CD8-positive, alpha-beta memory T cell (primary cell): ENCODE results near the gene AKAP6. TPM values are rescaled to one million over a fixed set of nuclear protein-coding genes. Genes with fewer than 3 reads are reported as not detected.
A peak's percentile ranks its signal among the peaks of the same experiment; 100 is the strongest.

Experiments used
- CTCF ChIA-PET: fragments of 350-600 bp; sonication (Branson Sonifier 250); formaldehyde crosslinking; loops from one replicate; lab custom pipeline; 2021; ENCODE audit warnings: antibody characterized with exemption; lab: Charles Lee
- POLR2A ChIA-PET: fragments of 350-600 bp; sonication (Branson Sonifier 250); formaldehyde crosslinking; loops from one replicate; lab custom pipeline; 2021; ENCODE audit warnings: antibody characterized with exemption; lab: Charles Lee
- DNase-seq, 5 donors: peaks; one replicate each; pipeline versions ENCODE4 v3.0.0 to v3.0.0-alpha.2; 2020 to 2022; ENCODE audit warnings: mixed read lengths in 1 of 5
- H3K27ac ChIP-seq: one replicate; pipeline ENCODE4 v1.7.0; 2013; ENCODE audit warnings: low read depth, mild to moderate bottlenecking, low read length, moderate library complexity
- H3K27me3 ChIP-seq: 2 replicates; pipeline ENCODE4 v1.7.0; 2013; ENCODE audit warnings: low read length, mild to moderate bottlenecking; ENCODE audit not compliant: insufficient read depth, poor library complexity, severe bottlenecking
- H3K36me3 ChIP-seq: 2 replicates; pipeline ENCODE4 v1.7.0; 2013; ENCODE audit warnings: mild to moderate bottlenecking, low read length, moderate library complexity; ENCODE audit not compliant: insufficient read depth
- H3K4me1 ChIP-seq: 2 replicates; pipeline ENCODE4 v1.7.0; 2013; ENCODE audit warnings: mild to moderate bottlenecking, low read length, moderate library complexity; ENCODE audit not compliant: insufficient read depth
- H3K4me3 ChIP-seq: 2 replicates; pipeline ENCODE4 v1.7.0; 2013; ENCODE audit warnings: mild to moderate bottlenecking, low read length
- H3K9me3 ChIP-seq: 2 replicates; pipeline ENCODE4 v1.7.0; 2013; ENCODE audit warnings: mild to moderate bottlenecking, low read length
- H3K27ac Mint-ChIP-seq, 8 donors: one replicate each; pipeline ENCODE4 v1.8.0; 2020 to 2021; ENCODE audit warnings: mixed read lengths in 8 of 8, mild to moderate bottlenecking in 6 of 8, inconsistent platforms in 3 of 8, moderate library complexity in 3 of 8
- H3K27me3 Mint-ChIP-seq, 2 donors: one replicate each; pipeline ENCODE4 v1.8.0; 2020 to 2021; ENCODE audit warnings: mixed read lengths in 2 of 2, mild to moderate bottlenecking in 1 of 2, moderate library complexity in 1 of 2
- H3K36me3 Mint-ChIP-seq, 3 donors: one replicate each; pipeline ENCODE4 v1.8.0; 2020 to 2021; ENCODE audit warnings: mixed read lengths in 3 of 3, inconsistent platforms in 1 of 3, mild to moderate bottlenecking in 1 of 3
- H3K4me1 Mint-ChIP-seq, 3 donors: one replicate each; pipeline ENCODE4 v1.8.0; 2020 to 2021; ENCODE audit warnings: mixed read lengths in 3 of 3, inconsistent platforms in 1 of 3, mild to moderate bottlenecking in 1 of 3
- H3K4me3 Mint-ChIP-seq, 7 donors: one replicate each; pipeline ENCODE4 v1.8.0; 2020 to 2021; ENCODE audit warnings: mixed read lengths in 7 of 7, mild to moderate bottlenecking in 6 of 7, moderate library complexity in 4 of 7, inconsistent platforms in 2 of 7
- H3K9me3 Mint-ChIP-seq, 5 donors: one replicate each; pipeline ENCODE4 v1.8.0; 2020 to 2022; ENCODE audit warnings: mixed read lengths in 5 of 5, mild to moderate bottlenecking in 3 of 5, moderate library complexity in 2 of 5, inconsistent platforms in 1 of 5
- polyA plus RNA-seq: library from polyadenylated mRNA; unstranded; fragments of 300-500 nt; fragmentation: Illumina TruSeq; gene quantifications from one replicate; pipeline ENCODE4 v1.2.3, GENCODE V29; 2021
- total RNA-seq, 2 experiments: library from RNA; stranded (reverse); gene quantifications; one replicate each; pipeline ENCODE4 v1.2.3, GENCODE V29; 2021

AKAP6 gene
- total and polyA plus RNA-seq, 3 experiments from 2014 or later, result 0.49 to 1.5 (median 1.4) TPM

GRCh38 chr14:32737621-32738020 is 408.5 kb downstream of the AKAP6 start:
- Mint-ChIP-seq H3K9me3 (peaks cover 0 to 17% (median 8%) of the 10 kb centered on the region in 5 donors), H3K4me3 (no peak overlapping the region), H3K4me1 (no peaks in the 10 kb centered on the region), H3K36me3 (no peaks in the 10 kb centered on the region), H3K27ac (no peak overlapping the region), H3K27me3 (no peaks in the 10 kb centered on the region)
- POLR2A ChIA-PET, result no interaction called here
- Histone ChIP-seq H3K9me3 (no peaks in the 10 kb centered on the region), H3K4me3 (no peak overlapping the region), H3K4me1 (no peaks in the 10 kb centered on the region), H3K27ac (no peak overlapping the region), H3K27me3 (no peaks in the 10 kb centered on the region), H3K36me3 (no peaks in the 10 kb centered on the region)
- DNase-seq, result no peak
- CTCF ChIA-PET, result no interaction called here

DNA sequence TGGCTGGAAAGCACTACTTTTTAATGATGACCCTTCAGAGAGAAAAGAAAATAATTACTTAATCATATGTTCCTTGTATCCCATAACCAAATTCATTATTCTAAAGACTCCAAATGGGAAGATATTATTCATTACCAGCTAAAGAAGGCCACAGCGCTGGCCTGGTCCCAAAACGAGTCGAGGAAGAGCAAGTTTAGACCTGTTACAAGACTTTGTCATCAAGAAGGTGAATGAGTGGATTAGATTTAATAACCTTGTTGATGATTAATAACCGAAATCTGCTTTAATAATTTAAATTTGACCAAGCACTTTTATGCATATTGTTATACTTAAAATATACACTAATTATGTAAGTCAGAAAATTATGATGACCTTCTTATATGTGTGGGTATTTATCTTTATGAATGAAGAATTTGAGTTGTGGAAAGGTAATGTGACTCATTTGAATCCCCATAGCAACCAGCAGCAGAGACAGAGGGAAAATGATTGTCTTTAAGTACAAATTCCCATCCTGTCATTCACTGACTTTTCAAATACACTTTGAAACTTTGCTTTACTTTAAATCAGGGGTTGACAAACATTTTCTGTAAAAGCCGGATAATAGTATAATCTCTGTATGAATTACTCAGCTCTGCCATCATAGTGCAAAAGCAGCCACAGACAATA is 409.2 kb downstream of the AKAP6 start:
- POLR2A ChIA-PET, result no interaction called here
- no peak overlapping the region for H3K27ac ChIP-seq

DNA sequence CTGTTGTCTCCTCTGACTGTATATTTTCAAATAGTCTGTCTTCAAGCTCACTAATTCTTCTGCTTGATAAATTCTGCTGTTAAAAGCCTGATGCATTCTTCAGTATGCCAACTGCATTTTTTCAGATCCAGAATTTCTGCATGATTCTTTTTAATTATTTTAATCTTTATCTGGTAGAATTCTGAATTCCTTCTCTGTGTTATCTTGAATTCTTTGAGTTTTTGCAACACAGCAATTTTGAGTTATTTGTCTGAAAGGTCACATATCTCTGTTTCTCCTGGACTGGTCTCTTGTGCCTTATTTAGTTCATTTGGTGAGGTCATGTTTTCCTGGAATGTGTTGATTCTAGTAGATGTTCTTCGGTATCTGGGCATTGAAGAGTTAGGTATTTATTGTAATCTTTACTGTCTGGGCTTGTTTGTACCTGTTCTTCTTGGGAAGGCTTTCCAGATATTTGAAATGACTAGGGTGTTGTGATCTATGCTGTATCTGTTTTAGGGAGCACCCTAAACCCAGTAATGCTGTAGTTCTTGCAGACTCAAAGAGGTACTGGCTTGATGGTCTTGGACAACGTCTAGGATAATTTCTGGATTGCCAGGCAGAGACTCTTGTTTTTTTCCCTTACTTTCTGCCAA is 415.8 kb downstream of the AKAP6 start:
- no peaks in the 10 kb centered on the region for H3K9me3 ChIP-seq
- Mint-ChIP-seq H3K4me1 (no peaks in the 10 kb centered on the region), H3K27ac (no peak overlapping the region), H3K4me3 (no peak overlapping the region), H3K27me3 (no peaks in the 10 kb centered on the region), H3K9me3 (peaks cover 0 to 11% (median 7%) of the 10 kb centered on the region in 5 donors), H3K36me3 (peaks cover 0 to 2% (median 0%) of the 10 kb centered on the region in 3 donors)
- H3K4me3 ChIP-seq, result no peak overlapping the region
- H3K27ac ChIP-seq, result no peak overlapping the region
- POLR2A ChIA-PET, result no interaction called here
- H3K27me3 ChIP-seq, result no peaks in the 10 kb centered on the region
- H3K36me3 ChIP-seq, result no peaks in the 10 kb centered on the region
- CTCF ChIA-PET, result no interaction called here
- DNase-seq, result no peak
- H3K4me1 ChIP-seq, result no peaks in the 10 kb centered on the region

More for the DNA sequence above, 409.2 kb downstream of the AKAP6 start:
- H3K36me3 Mint-ChIP-seq, result no peaks in the 10 kb centered on the region
- CTCF ChIA-PET, result no interaction called here
- H3K4me3 Mint-ChIP-seq, result no peak overlapping the region
- DNase-seq, result no peak
- H3K4me1 Mint-ChIP-seq, result no peaks in the 10 kb centered on the region
- no peaks in the 10 kb centered on the region for H3K4me1 ChIP-seq
- H3K9me3 Mint-ChIP-seq, result peaks cover 0 to 17% (median 8%) of the 10 kb centered on the region in 5 donors
- no peaks in the 10 kb centered on the region for H3K36me3 ChIP-seq
- no peaks in the 10 kb centered on the region for H3K27me3 ChIP-seq
- H3K4me3 ChIP-seq, result no peak overlapping the region
- no peak overlapping the region for H3K27ac Mint-ChIP-seq
- H3K27me3 Mint-ChIP-seq, result no peaks in the 10 kb centered on the region
- H3K9me3 ChIP-seq, result no peaks in the 10 kb centered on the region

DNA sequence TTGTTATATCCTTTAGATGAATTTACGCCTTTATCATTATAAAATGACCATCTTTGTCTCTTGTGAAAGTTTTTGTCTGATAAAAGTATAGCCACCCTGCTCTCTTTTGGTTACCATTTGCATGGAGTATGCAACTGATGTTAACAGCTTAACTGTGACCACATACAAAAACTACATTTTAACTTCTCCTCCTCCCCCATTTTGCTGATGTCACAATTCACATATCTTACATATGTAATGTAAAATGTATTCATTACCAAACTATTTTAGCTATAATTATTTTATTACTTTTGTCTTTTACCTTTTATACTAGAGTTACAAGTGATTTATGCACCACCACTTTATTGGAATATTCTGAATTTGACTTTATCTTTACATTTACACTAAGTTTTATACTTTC is 425.1 kb downstream of the AKAP6 start:
- DNase-seq, result no peak
- ChIA-PET CTCF (no interaction called here), POLR2A (no interaction called here)
- Mint-ChIP-seq H3K36me3 (no peaks in the 10 kb centered on the region), H3K27ac (no peak overlapping the region), H3K4me3 (no peak overlapping the region), H3K27me3 (peaks cover 0 to 3% of the 10 kb centered on the region in 2 donors), H3K4me1 (no peaks in the 10 kb centered on the region), H3K9me3 (peaks cover 12 to 38% (median 17%) of the 10 kb centered on the region in 5 donors)
- no peaks in the 10 kb centered on the region for H3K27me3 ChIP-seq
- H3K36me3 ChIP-seq, result no peaks in the 10 kb centered on the region
- H3K27ac ChIP-seq, result no peak overlapping the region
- no peaks in the 10 kb centered on the region for H3K4me1 ChIP-seq
- no peaks in the 10 kb centered on the region for H3K9me3 ChIP-seq
- no peak overlapping the region for H3K4me3 ChIP-seq

DNA sequence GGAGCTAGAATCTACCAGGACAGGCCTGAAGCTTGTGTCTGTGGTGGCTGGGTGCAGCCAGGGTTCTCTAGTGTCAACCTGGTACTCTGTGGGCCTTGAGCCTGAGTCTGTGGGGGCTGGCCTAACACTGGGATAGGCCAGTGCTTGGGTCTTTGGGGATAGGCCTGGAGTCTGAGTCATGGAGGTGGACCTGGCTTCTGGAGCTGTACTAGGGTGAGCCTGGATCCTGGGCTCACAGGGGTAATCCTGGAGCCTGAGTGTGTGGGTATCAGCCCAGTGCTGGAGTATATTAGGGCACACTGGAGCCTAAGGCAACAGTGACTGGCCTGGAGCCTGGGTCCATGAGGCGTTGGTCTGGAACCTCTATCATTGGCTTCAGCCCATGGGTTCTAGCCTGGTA is 427.1 kb downstream of the AKAP6 start:
- no peaks in the 10 kb centered on the region for H3K36me3 ChIP-seq
- H3K4me1 ChIP-seq, result no peaks in the 10 kb centered on the region
- H3K27me3 ChIP-seq, result no peaks in the 10 kb centered on the region
- no peak overlapping the region for H3K27ac ChIP-seq
- no peaks in the 10 kb centered on the region for H3K9me3 ChIP-seq
- Mint-ChIP-seq H3K9me3 (peaks cover 12 to 44% (median 23%) of the 10 kb centered on the region in 5 donors), H3K36me3 (no peaks in the 10 kb centered on the region), H3K27ac (peak overlapping the region in 1 of 8 donors; percentile 74), H3K27me3 (peaks cover 0 to 3% of the 10 kb centered on the region in 2 donors), H3K4me1 (no peaks in the 10 kb centered on the region), H3K4me3 (no peak overlapping the region)
- CTCF ChIA-PET, result no interaction called here
- no peak overlapping the region for H3K4me3 ChIP-seq
- POLR2A ChIA-PET, result no interaction called here
- no peak for DNase-seq

GRCh38 chr14:32756775-32757174 is 427.7 kb downstream of the AKAP6 start:
- CTCF ChIA-PET, result no interaction called here

GRCh38 chr14:32757568-32757967 is 428.5 kb downstream of the AKAP6 start:
- H3K27ac Mint-ChIP-seq, result no peak overlapping the region
- H3K4me1 Mint-ChIP-seq, result no peaks in the 10 kb centered on the region
- no peaks in the 10 kb centered on the region for H3K36me3 Mint-ChIP-seq
- Histone ChIP-seq H3K4me1 (no peaks in the 10 kb centered on the region), H3K4me3 (no peak overlapping the region), H3K36me3 (no peaks in the 10 kb centered on the region), H3K27me3 (no peaks in the 10 kb centered on the region), H3K9me3 (no peaks in the 10 kb centered on the region), H3K27ac (no peak overlapping the region)
- ChIA-PET POLR2A (no interaction called here), CTCF (no interaction called here)
- H3K27me3 Mint-ChIP-seq, result peaks cover 0 to 3% of the 10 kb centered on the region in 2 donors
- no peak for DNase-seq
- peaks cover 12 to 37% (median 23%) of the 10 kb centered on the region in 5 donors for H3K9me3 Mint-ChIP-seq
- no peak overlapping the region for H3K4me3 Mint-ChIP-seq

More at GRCh38 chr14:32756775-32757174, 427.7 kb downstream of the AKAP6 start:
- DNase-seq, result no peak
- no peaks in the 10 kb centered on the region for H3K36me3 ChIP-seq
- Mint-ChIP-seq H3K27ac (no peak overlapping the region), H3K9me3 (peaks cover 12 to 40% (median 23%) of the 10 kb centered on the region in 5 donors), H3K36me3 (no peaks in the 10 kb centered on the region), H3K27me3 (peaks cover 0 to 3% of the 10 kb centered on the region in 2 donors), H3K4me1 (no peaks in the 10 kb centered on the region), H3K4me3 (no peak overlapping the region)
- POLR2A ChIA-PET, result no interaction called here
- no peak overlapping the region for H3K4me3 ChIP-seq
- H3K27me3 ChIP-seq, result no peaks in the 10 kb centered on the region
- H3K4me1 ChIP-seq, result no peaks in the 10 kb centered on the region
- no peaks in the 10 kb centered on the region for H3K9me3 ChIP-seq
- no peak overlapping the region for H3K27ac ChIP-seq

DNA sequence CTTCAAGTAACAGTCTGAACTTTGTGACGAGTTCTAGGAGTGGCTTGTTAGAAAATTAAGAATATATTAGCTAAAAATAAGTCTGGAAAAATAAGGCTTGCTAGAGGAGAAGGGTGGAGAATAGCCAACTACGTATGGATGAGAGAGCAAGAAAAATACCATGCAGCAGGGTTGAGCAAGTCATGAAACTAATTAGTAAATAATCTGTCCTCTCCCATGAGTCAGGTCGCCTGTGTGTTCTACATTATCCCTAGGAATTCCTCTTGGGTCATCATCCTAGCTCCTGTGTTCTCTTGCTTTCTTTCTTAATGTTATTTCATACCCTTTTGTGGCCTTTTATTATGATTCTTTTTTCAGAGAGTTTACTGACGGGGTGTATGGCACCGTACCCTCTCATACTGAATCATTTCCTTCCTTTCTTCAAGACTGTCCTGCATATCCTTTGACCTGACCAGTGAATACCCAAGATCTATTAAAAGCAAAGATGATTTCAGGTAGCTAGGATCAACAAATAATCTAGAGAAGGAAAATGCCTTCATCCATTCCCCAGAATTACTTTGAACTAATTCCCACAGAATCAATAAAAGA is 432.4 kb downstream of the AKAP6 start:
- Mint-ChIP-seq H3K36me3 (no peaks in the 10 kb centered on the region), H3K4me1 (no peaks in the 10 kb centered on the region), H3K9me3 (peaks cover 6 to 24% (median 13%) of the 10 kb centered on the region in 5 donors), H3K27ac (no peak overlapping the region), H3K27me3 (peaks cover 0 to 3% of the 10 kb centered on the region in 2 donors), H3K4me3 (no peak overlapping the region)
- CTCF ChIA-PET, result no interaction called here
- Histone ChIP-seq H3K27me3 (no peaks in the 10 kb centered on the region), H3K9me3 (no peaks in the 10 kb centered on the region), H3K4me3 (no peak overlapping the region), H3K27ac (no peak overlapping the region), H3K36me3 (no peaks in the 10 kb centered on the region), H3K4me1 (no peaks in the 10 kb centered on the region)
- no peak for DNase-seq
- POLR2A ChIA-PET, result no interaction called here
